Brain microvascular endothelial cell (primary cell): ENCODE data around the gene BANF2.

Experiments
- DNase-seq: peaks from one replicate; pipeline ENCODE4 v3.0.0-alpha.2; 2020
- H3K27ac ChIP-seq: fragments of 250-450 bp; sonication (Bioruptor Pico); 2 replicates; pipeline ENCODE4 v1.5.1; 2020; ENCODE audit warnings: mild to moderate bottlenecking, moderate library complexity
- H3K27me3 ChIP-seq: fragments of 250-450 bp; sonication (Bioruptor Pico); replicated peaks from 2 replicates; pipeline ENCODE4 v1.5.1; 2020; ENCODE audit warnings: mild to moderate bottlenecking
- H3K36me3 ChIP-seq: fragments of 250-450 bp; sonication (Bioruptor Pico); replicated peaks from 2 replicates; pipeline ENCODE4 v1.5.1; 2020; ENCODE audit warnings: mild to moderate bottlenecking
- H3K4me3 ChIP-seq: 2 replicates; pipeline ENCODE4 v1.5.1; 2011; ENCODE audit warnings: low read depth, mild to moderate bottlenecking, control low read depth, low read length, moderate library complexity
- CTCF ChIP-seq: IDR thresholded peaks from 2 replicates; pipeline ENCODE4 v1.5.1; 2011; ENCODE audit warnings: low read depth, mild to moderate bottlenecking, moderate library complexity, low read length, control low read depth, inconsistent platforms; ENCODE audit errors: missing control alignments
- in situ Hi-C: cut with HindIII; loops from 2 replicates; pipeline ENCODE4 v1.10.0; 2017; ENCODE audit warnings: low sequenced_read_pairs, low pct_ligation_motif_present

Gene BANF2

GRCh38 chr20:17699931-17700351, at the start of gene BANF2:
Gene BANF2, plus strand, starts transcription at chr20:17699966. Its CDS starts 25,060 bp downstream, at chr20:17725026.
- no peaks in the 10 kb centered on the region for H3K27me3 ChIP-seq
- TF ChIP-seq CTCF, result no peak
- no peaks in the 10 kb centered on the region for H3K36me3 ChIP-seq
- no peak for DNase-seq
- no peak within 1 kb of the TSS for H3K4me3 ChIP-seq
- in situ Hi-C loops, result no loop called here
- H3K27ac ChIP-seq, result no peak within 1 kb of the TSS

- Histone ChIP-seq H3K4me3 (no peak overlapping the region), H3K27me3 (no peaks in the 10 kb centered on the region), H3K27ac (no peak overlapping the region), H3K36me3 (peaks cover 46% of the 10 kb centered on the region)
- in situ Hi-C loops, result no loop called here
- DNase-seq, result no peak
- no peak for TF ChIP-seq CTCF
Observed at GRCh38 chr20:17650301-17651128, 49.3 kb upstream of the BANF2 start.

GRCh38 chr20:17651129-17651759, 48.5 kb upstream of the BANF2 start:
- Histone ChIP-seq H3K27ac (no peak overlapping the region), H3K36me3 (peaks cover 51% of the 10 kb centered on the region), H3K27me3 (no peaks in the 10 kb centered on the region), H3K4me3 (no peak overlapping the region)
- no peak for DNase-seq
- TF ChIP-seq CTCF, result no peak
- in situ Hi-C loops, result no loop called here

GRCh38 chr20:17651760-17652388, 47.9 kb upstream of the BANF2 start:
- no peak overlapping the region for H3K4me3 ChIP-seq
- H3K36me3 ChIP-seq, result peaks cover 52% of the 10 kb centered on the region
- no peak for TF ChIP-seq CTCF
- in situ Hi-C loops, result no loop called here
- DNase-seq, result no peak
- H3K27me3 ChIP-seq, result no peaks in the 10 kb centered on the region
- H3K27ac ChIP-seq, result no peak overlapping the region

GRCh38 chr20:17652411-17652810, 47.4 kb upstream of the BANF2 start:
- in situ Hi-C loops, result no loop called here
- peaks cover 52% of the 10 kb centered on the region for H3K36me3 ChIP-seq

More at GRCh38 chr20:17652411-17652810, 47.4 kb upstream of the BANF2 start:
- H3K4me3 ChIP-seq, result no peak overlapping the region
- no peak overlapping the region for H3K27ac ChIP-seq
- no peak for DNase-seq
- no peak for TF ChIP-seq CTCF
- H3K27me3 ChIP-seq, result no peaks in the 10 kb centered on the region
